Gastrocnemius medialis (tissue), 4 donors: Measurements from ENCODE around the gene ATP6V1G2.

Experiments used
- CTCF ChIP-seq, 5 experiments: fragments of 450-650 bp in 3 of 5; fragments of 200-600 bp in 2 of 5; sonication (generic) in 2 of 5; IDR thresholded peaks in 4 of 5; conservative IDR thresholded peaks in 1 of 5; 1 replicate in 4 of 5; 2 replicates in 1 of 5; pipeline ENCODE4 v1.5.1; 2016 to 2019; ENCODE audit warnings: antibody characterized with exemption in 5 of 5, mild to moderate bottlenecking in 3 of 5, moderate library complexity in 3 of 5
- POLR2A ChIP-seq, 2 donors: fragments of 450-650 bp; IDR thresholded peaks; one replicate each; pipeline ENCODE4 v1.6.1; 2017; ENCODE audit warnings: antibody characterized with exemption in 2 of 2, mild to moderate bottlenecking in 2 of 2, moderate library complexity in 2 of 2

DNA sequence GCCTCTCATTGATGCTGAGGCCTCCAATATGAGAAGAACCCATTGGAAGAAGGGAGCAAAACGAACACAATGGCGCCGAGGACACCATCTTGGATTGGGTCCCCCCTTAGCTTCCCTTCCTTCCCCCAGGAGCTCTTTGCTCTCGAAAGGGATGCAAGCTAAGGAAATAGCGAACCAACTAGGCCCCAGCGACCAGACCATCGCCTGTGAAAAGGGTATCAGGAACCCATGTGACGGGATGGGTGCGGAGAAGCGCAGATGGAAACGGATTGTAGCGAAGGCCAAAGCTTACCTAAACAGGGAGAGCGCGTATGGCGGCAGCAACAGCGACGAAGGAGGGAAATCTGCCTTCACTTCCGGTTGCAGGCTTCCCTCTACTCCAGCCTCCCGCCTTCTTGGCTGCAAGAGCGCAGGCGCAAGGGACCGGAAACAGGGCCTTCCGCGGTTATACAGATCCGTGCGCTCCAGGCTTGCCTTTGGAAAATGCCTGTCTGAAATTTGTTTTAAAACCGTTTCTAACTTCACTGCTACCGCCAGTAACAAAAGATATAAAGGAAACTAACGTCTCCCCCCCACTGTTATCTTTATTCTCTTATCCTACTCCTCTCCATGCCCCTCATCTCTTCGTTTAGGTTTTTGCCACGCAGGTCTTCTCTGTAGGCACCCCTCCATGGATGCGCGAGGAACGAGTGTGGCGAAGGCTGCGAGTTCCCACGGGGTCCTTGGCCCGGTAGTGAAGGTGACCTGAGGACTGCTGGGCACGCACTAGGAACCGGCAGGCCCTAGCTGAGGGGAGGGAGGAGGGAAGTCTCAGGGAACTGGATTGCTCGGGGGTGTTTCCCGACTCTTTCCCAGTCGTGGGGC is 4.5 kb downstream of the ATP6V1G2 start, which contains the start of gene DDX39B:
- TF ChIP-seq CTCF (IDR thresholded peaks at IDR 0.05 in 4 of 5, conservative IDR thresholded peaks at IDR 0.05 in 1 of 5), result no peak
- peak; percentile 72 to 77 for TF ChIP-seq POLR2A (IDR thresholded peaks at IDR 0.05)
